Lung (tissue), 12 donors: Measurements from ENCODE around the gene CELF2. TPM values are rescaled to one million over a fixed set of nuclear protein-coding genes. Genes with fewer than 3 reads are reported as not detected.

ENCODE experiments used
- ATAC-seq: fragments of 200-7000 bp; cut with Tn5 transposase; one replicate; pipeline ENCODE4 v1.9.1; 2020; ENCODE audit warnings: moderate number of reproducible peaks; ENCODE audit not compliant: insufficient read depth, low FRiP score
- DNase-seq, 3 donors: peaks; one replicate each; pipeline ENCODE4 v3.0.0-alpha.2; 2013 to 2017
- H3K27ac ChIP-seq, 2 donors: one replicate each; pipeline ENCODE4 v1.5.1; 2013; ENCODE audit warnings: mild to moderate bottlenecking in 2 of 2, moderate library complexity in 2 of 2, control low read depth in 1 of 2, inconsistent platforms in 1 of 2, low read depth in 1 of 2, low read length in 1 of 2
- H3K27me3 ChIP-seq, 3 donors: one replicate each; pipeline ENCODE4 v1.5.1; 2013; ENCODE audit warnings: low read length in 2 of 3; ENCODE audit not compliant: control insufficient read depth in 3 of 3, insufficient read depth in 3 of 3
- H3K36me3 ChIP-seq, 4 donors: one replicate each; pipeline ENCODE4 v1.5.1; 2013; ENCODE audit warnings: low read length in 4 of 4, mild to moderate bottlenecking in 1 of 4, moderate library complexity in 1 of 4; ENCODE audit not compliant: control insufficient read depth in 4 of 4, insufficient read depth in 4 of 4
- H3K4me1 ChIP-seq, 5 donors: one replicate each; pipeline ENCODE4 v1.5.1; 2013; ENCODE audit warnings: low read length in 5 of 5, mild to moderate bottlenecking in 2 of 5, moderate library complexity in 1 of 5; ENCODE audit not compliant: control insufficient read depth in 5 of 5, insufficient read depth in 5 of 5
- H3K4me3 ChIP-seq: one replicate; pipeline ENCODE4 v1.5.1; 2013; ENCODE audit warnings: mild to moderate bottlenecking, control low read depth, moderate library complexity
- H3K9ac ChIP-seq, 2 donors: one replicate each; pipeline ENCODE4 v1.5.1; 2013; ENCODE audit warnings: low read length in 2 of 2, control low read depth in 1 of 2; ENCODE audit not compliant: insufficient read depth in 1 of 2
- H3K9me3 ChIP-seq, 4 donors: one replicate each; pipeline ENCODE4 v1.5.1; 2013; ENCODE audit warnings: low read length in 3 of 4, mild to moderate bottlenecking in 1 of 4, moderate library complexity in 1 of 4; ENCODE audit not compliant: control insufficient read depth in 4 of 4, insufficient read depth in 3 of 4
- WGBS, 2 donors: extraction: QIAGEN DNeasy Blood & Tissue Kit; methylation state at CpG; one replicate each; pipeline ENCODE4 v1.1.7; 2013; 5-methylcytosine and 5-hydroxymethylcytosine counted together
- polyA plus RNA-seq, 2 donors: library from polyadenylated mRNA; stranded (reverse); fragments of 200-250 nt; gene quantifications; one replicate each; pipeline ENCODE4 v1.2.1, GENCODE V29; 2013
- total RNA-seq, 2 donors: library from RNA; depleted of rRNA in 1 of 2; stranded (reverse); fragments of >200 nt in 1 of 2; gene quantifications; one replicate each; pipeline ENCODE4 v1.2.1, GENCODE V29; 2014 to 2021
- TF ChIP-seq, protein P1 (sequence below): IDR thresholded peaks from 2 replicates; pipeline ENCODE4 v1.5.1; 2012; ENCODE audit warnings: mild to moderate bottlenecking; ENCODE audit errors: control extremely low read depth, extremely low read depth
- donor health status: control.
- donor health status: control.
- donor health status: Bipolar disorder and iron deficiency.
- donor health status: healthy.
- donor health status: DM: yes; HTN: yes; CAD: no.

CELF2 gene
- total and polyA plus RNA-seq, 4 donors, result 13.6 to 115 (median 63.7) TPM

GRCh38 chr10:11279314-11279713 is 261.6 kb downstream of the CELF2 start:
- 89 to 91% methylated on average over 7 of the region's 7 CpGs for WGBS, 2 donors
- no peak for ATAC-seq
- DNase-seq, result no peak
- no peaks in the 10 kb centered on the region for H3K27me3 ChIP-seq
- no peak overlapping the region for H3K4me3 ChIP-seq
- no peaks in the 10 kb centered on the region for H3K4me1 ChIP-seq
- TF ChIP-seq, protein P1, sequence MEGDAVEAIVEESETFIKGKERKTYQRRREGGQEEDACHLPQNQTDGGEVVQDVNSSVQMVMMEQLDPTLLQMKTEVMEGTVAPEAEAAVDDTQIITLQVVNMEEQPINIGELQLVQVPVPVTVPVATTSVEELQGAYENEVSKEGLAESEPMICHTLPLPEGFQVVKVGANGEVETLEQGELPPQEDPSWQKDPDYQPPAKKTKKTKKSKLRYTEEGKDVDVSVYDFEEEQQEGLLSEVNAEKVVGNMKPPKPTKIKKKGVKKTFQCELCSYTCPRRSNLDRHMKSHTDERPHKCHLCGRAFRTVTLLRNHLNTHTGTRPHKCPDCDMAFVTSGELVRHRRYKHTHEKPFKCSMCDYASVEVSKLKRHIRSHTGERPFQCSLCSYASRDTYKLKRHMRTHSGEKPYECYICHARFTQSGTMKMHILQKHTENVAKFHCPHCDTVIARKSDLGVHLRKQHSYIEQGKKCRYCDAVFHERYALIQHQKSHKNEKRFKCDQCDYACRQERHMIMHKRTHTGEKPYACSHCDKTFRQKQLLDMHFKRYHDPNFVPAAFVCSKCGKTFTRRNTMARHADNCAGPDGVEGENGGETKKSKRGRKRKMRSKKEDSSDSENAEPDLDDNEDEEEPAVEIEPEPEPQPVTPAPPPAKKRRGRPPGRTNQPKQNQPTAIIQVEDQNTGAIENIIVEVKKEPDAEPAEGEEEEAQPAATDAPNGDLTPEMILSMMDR, result no peak
- no peak overlapping the region for H3K9ac ChIP-seq
- peaks cover 0 to 42% (median 29%) of the 10 kb centered on the region in 4 donors for H3K36me3 ChIP-seq
- no peak overlapping the region for H3K27ac ChIP-seq
- peaks cover 0 to 2% (median 0%) of the 10 kb centered on the region in 4 donors for H3K9me3 ChIP-seq

DNA sequence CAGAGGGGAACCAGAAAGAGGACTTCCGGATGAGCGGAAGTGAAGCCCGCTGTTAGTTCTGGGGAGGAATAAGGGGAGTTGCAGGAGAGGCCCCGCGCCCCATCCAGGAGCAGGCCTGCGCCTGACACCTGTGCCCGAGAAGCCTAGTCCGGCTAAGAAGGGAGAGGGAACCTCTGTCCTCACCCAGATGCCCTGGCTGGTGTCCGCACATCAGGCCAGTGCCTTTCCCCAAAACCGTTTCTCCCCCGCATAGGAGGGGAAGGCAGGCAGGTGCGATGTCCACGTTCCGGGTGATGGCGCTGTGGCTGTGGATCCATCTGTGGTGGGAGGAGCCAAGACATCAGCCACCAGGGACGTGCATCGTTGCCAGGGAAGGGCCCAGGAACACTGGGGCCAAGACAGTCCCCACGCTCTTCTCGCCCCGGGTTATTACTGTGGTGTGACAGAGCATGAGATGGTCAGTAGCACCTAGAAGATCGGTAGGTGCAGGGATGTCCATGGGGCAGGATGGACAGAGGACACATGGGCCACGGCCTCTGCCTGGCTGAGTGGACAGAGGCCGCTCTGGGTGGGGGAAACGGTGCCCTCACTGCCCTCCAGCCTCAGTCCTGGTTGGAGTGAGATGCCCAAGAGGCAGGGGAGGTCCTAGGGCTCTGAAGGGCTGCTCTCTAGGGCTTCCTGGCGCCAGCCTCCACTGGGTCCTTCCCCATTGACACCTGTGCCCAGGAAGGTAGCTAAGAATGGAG is 262.7 kb downstream of the CELF2 start:
- Histone ChIP-seq H3K27me3 (no peaks in the 10 kb centered on the region), H3K4me3 (no peak overlapping the region), H3K4me1 (no peaks in the 10 kb centered on the region), H3K9me3 (peaks cover 0 to 2% (median 0%) of the 10 kb centered on the region in 4 donors), H3K36me3 (peaks cover 0 to 39% (median 22%) of the 10 kb centered on the region in 4 donors), H3K9ac (no peak overlapping the region), H3K27ac (no peak overlapping the region)
- no peak for DNase-seq
- TF ChIP-seq, protein P1, result no peak
- WGBS, 2 donors, result 94 to 95% methylated on average over 22 to 25 of the region's 25 CpGs
- ATAC-seq, result no peak

GRCh38 chr10:11282156-11282555 is 264.5 kb downstream of the CELF2 start:
- TF ChIP-seq, protein P1, result no peak
- WGBS, 2 donors, result 60 to 76% methylated on average over 9 of the region's 9 CpGs
- no peak for DNase-seq
- H3K4me1 ChIP-seq, result peaks cover 0 to 2% (median 0%) of the 10 kb centered on the region in 5 donors
- no peaks in the 10 kb centered on the region for H3K27me3 ChIP-seq
- peaks cover 0 to 2% (median 0%) of the 10 kb centered on the region in 4 donors for H3K9me3 ChIP-seq
- no peak for ATAC-seq
- H3K9ac ChIP-seq, result no peak overlapping the region
- no peak overlapping the region for H3K27ac ChIP-seq
- peaks cover 0 to 35% (median 22%) of the 10 kb centered on the region in 4 donors for H3K36me3 ChIP-seq
- H3K4me3 ChIP-seq, result no peak overlapping the region

GRCh38 chr10:11282661-11283060 is 265.0 kb downstream of the CELF2 start:
- 92% methylated on average over 8 of the region's 8 CpGs for WGBS, 2 donors
- Histone ChIP-seq H3K27me3 (no peaks in the 10 kb centered on the region), H3K36me3 (peaks cover 0 to 34% (median 21%) of the 10 kb centered on the region in 4 donors), H3K9me3 (peaks cover 0 to 2% (median 0%) of the 10 kb centered on the region in 4 donors), H3K4me1 (peaks cover 0 to 2% (median 0%) of the 10 kb centered on the region in 5 donors), H3K9ac (no peak overlapping the region), H3K27ac (no peak overlapping the region), H3K4me3 (no peak overlapping the region)
- ATAC-seq, result no peak
- TF ChIP-seq, protein P1, result no peak
- DNase-seq, result no peak
